Mucosa of stomach (tissue), 1 donor: ENCODE data around the gene C1orf21.

Experiments used
- H3K27me3 ChIP-seq: one replicate; pipeline ENCODE4 v1.7.0; 2013; ENCODE audit warnings: mild to moderate bottlenecking, low read length; ENCODE audit not compliant: control insufficient read depth, insufficient read depth
- H3K36me3 ChIP-seq: one replicate; pipeline ENCODE4 v1.7.0; 2013; ENCODE audit warnings: low read length; ENCODE audit not compliant: control insufficient read depth, insufficient read depth
- H3K4me1 ChIP-seq: one replicate; pipeline ENCODE4 v1.7.0; 2013; ENCODE audit warnings: mild to moderate bottlenecking, low read length; ENCODE audit not compliant: control insufficient read depth, insufficient read depth
- H3K4me3 ChIP-seq: one replicate; pipeline ENCODE4 v1.7.0; 2013; ENCODE audit warnings: low read length
- H3K9ac ChIP-seq: one replicate; pipeline ENCODE4 v1.7.0; 2013; ENCODE audit warnings: mild to moderate bottlenecking, low read length, moderate library complexity
- H3K9me3 ChIP-seq: one replicate; pipeline ENCODE4 v1.7.0; 2013; ENCODE audit warnings: mild to moderate bottlenecking, low read length, moderate library complexity; ENCODE audit not compliant: control insufficient read depth
- donor health status: Pancreatic carcinoma.

The C1orf21 gene

DNA sequence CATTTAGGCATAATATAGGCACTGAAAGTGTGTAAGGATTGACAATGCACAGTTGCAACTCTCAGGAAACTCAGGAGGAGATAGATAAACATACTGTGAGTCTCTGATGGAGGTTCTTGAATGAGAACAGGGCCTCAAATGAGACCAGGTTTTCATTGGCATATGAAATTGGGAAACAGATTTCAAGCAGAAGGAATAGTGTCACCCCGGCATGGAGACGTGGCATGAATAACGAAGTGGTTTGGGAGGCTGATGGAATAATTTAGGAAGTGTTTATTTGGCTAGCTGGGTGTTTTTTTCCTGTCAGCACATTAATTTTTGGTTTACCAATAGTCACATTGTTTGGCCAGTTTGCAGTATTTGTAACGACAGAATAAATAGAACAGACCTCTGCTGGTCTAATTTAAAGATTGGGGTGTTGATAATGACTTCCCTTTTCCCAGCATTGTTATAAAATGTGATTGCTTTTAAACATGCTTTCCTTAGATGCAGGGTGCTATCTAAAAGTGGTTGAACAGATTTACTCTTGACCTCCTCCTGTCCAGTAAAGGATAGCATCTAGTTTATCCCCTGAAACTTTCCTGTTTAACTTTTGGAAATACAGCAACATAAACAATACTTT lies 132.0 kb downstream of the C1orf21 start:
- no peaks in the 10 kb centered on the region for H3K36me3 ChIP-seq
- no peak overlapping the region for H3K4me3 ChIP-seq
- no peaks in the 10 kb centered on the region for H3K27me3 ChIP-seq
- H3K4me1 ChIP-seq: no peaks in the 10 kb centered on the region
- H3K9ac ChIP-seq: no peak overlapping the region
- H3K9me3 ChIP-seq: no peaks in the 10 kb centered on the region

DNA sequence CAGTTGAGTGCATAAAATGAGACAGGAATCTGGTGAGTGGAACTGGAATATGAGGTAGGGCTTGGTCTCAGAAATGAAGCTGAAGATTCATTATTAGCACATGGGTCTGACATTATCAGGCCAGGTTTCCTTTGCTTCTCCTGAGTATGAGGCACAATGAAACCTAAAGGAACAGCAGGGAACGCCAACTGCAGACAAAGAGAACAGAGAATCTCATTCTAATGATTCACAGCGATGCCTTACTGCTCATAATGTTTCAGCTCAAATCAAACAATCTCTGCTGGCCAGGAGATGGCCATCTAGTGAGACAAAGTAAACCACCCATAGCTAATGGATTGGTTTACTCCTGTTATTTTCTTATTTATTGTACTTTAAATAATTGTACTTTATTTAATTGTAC lies 133.5 kb downstream of the C1orf21 start:
- H3K36me3 ChIP-seq: no peaks in the 10 kb centered on the region
- no peak overlapping the region for H3K4me3 ChIP-seq
- H3K4me1 ChIP-seq: no peaks in the 10 kb centered on the region
- no peaks in the 10 kb centered on the region for H3K9me3 ChIP-seq
- no peaks in the 10 kb centered on the region for H3K27me3 ChIP-seq
- H3K9ac ChIP-seq: no peak overlapping the region

DNA sequence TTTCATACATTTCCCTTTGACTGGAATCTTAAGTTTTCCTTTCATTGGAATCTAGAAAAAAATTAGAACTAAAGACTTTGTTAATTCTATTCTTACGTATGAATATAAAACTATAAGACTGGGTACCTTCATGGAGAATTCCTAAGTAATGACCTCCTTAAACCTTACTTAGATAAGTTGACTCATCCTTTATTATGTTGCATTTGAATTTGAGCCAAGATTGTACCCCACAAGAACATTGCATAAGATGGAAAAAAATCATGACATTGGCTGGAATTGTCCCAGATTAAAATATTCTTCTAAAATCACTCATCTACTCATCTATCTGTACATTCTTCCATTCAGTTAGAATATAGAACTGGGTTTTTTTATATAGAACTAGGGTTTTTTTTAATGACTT lies 137.4 kb downstream of the C1orf21 start:
- no peaks in the 10 kb centered on the region for H3K27me3 ChIP-seq
- no peaks in the 10 kb centered on the region for H3K36me3 ChIP-seq
- no peaks in the 10 kb centered on the region for H3K9me3 ChIP-seq
- H3K4me3 ChIP-seq: no peak overlapping the region
- H3K9ac ChIP-seq: no peak overlapping the region
- H3K4me1 ChIP-seq: no peaks in the 10 kb centered on the region

DNA sequence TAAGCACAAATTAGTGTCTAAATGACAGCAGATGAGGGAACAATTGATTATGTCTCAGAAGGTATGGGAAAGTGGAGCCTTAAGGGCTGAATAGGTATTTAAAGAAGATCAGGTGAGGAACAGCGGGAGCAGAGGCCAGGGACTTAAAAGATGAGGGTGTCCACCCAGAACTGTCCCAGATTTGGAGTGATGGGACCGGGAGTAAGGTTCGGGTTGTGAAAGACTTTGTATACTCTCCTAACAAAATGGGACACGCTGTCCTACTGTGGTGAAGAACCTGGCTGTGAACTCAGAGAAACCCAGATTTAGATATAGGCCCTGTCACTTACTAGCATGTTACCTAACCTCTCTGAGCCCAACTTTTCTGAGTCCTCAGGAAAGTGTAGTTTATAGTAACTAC lies 140.6 kb downstream of the C1orf21 start:
- H3K9ac ChIP-seq: no peak overlapping the region
- H3K36me3 ChIP-seq: no peaks in the 10 kb centered on the region

DNA sequence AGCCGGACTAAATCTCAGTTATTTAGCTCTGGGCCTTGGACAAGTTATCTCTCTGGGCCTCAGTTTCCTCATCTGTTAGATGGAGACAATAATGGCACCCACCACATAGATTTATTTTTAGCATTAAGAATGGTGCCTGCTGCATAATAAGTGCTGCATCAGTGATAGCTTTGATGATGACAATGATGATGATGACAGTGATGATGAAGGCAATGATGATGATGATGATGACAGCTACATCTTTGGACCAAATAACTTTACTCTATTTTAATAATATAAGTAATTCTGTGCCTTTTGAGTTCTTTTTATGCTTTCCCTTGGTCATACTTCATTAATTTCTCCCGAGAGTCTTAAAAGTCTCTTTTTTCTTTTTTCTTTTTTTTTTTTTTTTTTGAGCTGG lies 143.4 kb downstream of the C1orf21 start:
- no peaks in the 10 kb centered on the region for H3K4me1 ChIP-seq
- no peak overlapping the region for H3K9ac ChIP-seq
- no peaks in the 10 kb centered on the region for H3K36me3 ChIP-seq
- no peaks in the 10 kb centered on the region for H3K27me3 ChIP-seq
- H3K9me3 ChIP-seq: no peaks in the 10 kb centered on the region
- H3K4me3 ChIP-seq: no peak overlapping the region

More for the DNA sequence above, 140.6 kb downstream of the C1orf21 start:
- Histone ChIP-seq H3K4me1 (no peaks in the 10 kb centered on the region), H3K27me3 (no peaks in the 10 kb centered on the region), H3K4me3 (no peak overlapping the region), H3K9me3 (no peaks in the 10 kb centered on the region)

DNA sequence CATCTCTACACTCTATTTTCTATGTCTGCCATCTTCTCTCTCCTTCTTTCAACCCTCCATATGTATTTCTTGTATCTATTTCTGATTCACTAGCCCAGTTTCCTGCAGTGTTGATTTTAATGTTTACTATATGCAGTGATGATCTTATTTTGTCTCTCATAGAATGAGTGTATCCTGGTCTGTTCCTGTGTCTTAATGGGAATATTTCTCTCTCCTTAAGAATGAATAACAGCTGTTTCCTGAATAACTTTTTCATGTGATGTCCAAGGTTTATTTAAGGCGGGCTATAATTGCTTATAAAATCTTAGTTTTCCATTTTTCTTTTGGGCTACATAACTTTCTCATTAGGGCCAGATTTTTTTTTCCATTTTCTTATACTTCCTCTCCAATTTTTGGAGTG lies 144.5 kb downstream of the C1orf21 start:
- no peak overlapping the region for H3K4me3 ChIP-seq
- H3K4me1 ChIP-seq: no peaks in the 10 kb centered on the region
- H3K36me3 ChIP-seq: no peaks in the 10 kb centered on the region
- no peak overlapping the region for H3K9ac ChIP-seq
- no peaks in the 10 kb centered on the region for H3K9me3 ChIP-seq
- H3K27me3 ChIP-seq: no peaks in the 10 kb centered on the region

DNA sequence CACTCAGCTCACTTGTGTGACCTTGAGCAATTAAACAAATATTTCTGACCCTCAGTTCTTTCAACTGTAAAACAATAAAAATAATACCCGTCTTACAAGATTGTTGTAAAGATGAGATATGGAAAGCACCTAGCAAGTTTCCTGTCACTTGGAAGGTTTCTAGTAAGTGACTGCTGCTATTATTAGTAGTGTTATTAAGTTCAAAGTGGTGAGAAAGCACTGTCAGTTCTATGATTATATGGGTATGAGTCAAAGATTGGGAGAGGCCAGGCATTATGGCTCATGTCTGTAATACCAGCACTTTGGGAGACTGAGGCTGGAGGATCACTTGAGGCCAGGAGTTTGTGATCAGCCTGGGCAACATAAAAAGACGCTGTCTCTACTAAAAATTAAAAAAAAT lies 145.4 kb downstream of the C1orf21 start:
- Histone ChIP-seq H3K4me1 (no peaks in the 10 kb centered on the region), H3K27me3 (no peaks in the 10 kb centered on the region), H3K36me3 (no peaks in the 10 kb centered on the region), H3K9me3 (no peaks in the 10 kb centered on the region), H3K4me3 (no peak overlapping the region), H3K9ac (no peak overlapping the region)

DNA sequence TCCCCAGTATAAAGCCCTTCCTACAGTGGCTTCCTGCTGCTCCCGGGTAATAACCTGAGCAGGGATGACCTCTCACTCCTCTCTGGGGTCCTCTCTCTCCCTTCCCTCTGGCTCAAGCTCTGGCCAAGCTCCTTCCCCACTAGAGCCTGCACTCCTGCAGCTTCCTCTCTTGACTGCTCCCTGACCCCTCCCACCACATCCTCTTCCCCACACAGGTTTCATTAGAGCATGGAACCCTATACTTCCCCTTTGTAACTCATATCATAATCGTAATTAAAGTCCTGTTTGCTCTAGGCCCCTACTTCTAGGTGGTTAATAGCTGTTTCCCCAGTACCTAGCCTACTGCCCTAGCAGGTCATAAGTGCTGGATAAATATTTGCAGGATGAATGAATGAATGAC lies 146.2 kb downstream of the C1orf21 start:
- no peaks in the 10 kb centered on the region for H3K36me3 ChIP-seq
- H3K27me3 ChIP-seq: no peaks in the 10 kb centered on the region
- no peak overlapping the region for H3K9ac ChIP-seq
- no peaks in the 10 kb centered on the region for H3K9me3 ChIP-seq
- H3K4me3 ChIP-seq: no peak overlapping the region
- H3K4me1 ChIP-seq: no peaks in the 10 kb centered on the region

DNA sequence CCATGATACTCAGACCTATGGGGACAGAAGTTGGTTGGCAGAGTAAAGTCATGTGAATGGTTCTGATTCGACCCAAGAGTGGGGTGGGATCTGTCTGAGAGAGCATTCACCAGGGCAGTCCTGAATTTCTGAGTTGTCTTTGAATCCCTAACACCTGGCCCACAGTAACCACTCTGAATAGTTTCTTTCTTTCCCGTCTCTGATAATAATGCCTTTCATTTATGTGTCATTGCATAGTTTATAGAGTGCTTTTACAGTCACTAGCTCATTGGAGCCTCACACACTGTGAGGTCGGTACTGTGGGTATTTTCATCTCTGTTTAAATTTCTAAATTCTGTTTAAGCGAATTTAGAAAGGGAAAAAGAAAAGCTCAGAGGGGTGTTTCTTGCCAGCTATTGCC lies 147.1 kb downstream of the C1orf21 start:
- H3K27me3 ChIP-seq: no peaks in the 10 kb centered on the region
- no peaks in the 10 kb centered on the region for H3K36me3 ChIP-seq
- H3K9ac ChIP-seq: no peak overlapping the region
- no peaks in the 10 kb centered on the region for H3K4me1 ChIP-seq
- H3K9me3 ChIP-seq: no peaks in the 10 kb centered on the region
- no peak overlapping the region for H3K4me3 ChIP-seq

DNA sequence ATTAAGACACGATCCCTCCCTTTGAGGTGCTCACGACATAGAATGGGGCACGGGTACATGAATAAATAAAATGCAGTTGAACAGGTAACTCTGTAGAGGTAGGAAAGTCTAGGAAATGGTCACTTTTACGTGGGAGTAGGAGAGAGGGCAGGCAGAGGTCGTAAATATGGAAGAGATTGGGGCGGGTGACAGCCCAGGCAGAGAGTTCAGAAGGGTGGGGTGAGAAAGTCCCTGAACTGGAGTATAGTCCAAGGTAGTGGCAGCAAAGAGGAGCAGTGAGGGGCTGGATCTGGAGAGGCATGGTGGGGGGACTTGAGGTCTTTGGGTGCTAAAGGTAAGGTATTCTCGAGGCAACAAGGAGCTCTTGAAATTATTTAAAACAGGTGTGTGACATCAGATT lies 147.9 kb downstream of the C1orf21 start:
- no peak overlapping the region for H3K9ac ChIP-seq
- no peak overlapping the region for H3K4me3 ChIP-seq
- no peaks in the 10 kb centered on the region for H3K4me1 ChIP-seq
- H3K27me3 ChIP-seq: no peaks in the 10 kb centered on the region
- H3K9me3 ChIP-seq: no peaks in the 10 kb centered on the region
- no peaks in the 10 kb centered on the region for H3K36me3 ChIP-seq

DNA sequence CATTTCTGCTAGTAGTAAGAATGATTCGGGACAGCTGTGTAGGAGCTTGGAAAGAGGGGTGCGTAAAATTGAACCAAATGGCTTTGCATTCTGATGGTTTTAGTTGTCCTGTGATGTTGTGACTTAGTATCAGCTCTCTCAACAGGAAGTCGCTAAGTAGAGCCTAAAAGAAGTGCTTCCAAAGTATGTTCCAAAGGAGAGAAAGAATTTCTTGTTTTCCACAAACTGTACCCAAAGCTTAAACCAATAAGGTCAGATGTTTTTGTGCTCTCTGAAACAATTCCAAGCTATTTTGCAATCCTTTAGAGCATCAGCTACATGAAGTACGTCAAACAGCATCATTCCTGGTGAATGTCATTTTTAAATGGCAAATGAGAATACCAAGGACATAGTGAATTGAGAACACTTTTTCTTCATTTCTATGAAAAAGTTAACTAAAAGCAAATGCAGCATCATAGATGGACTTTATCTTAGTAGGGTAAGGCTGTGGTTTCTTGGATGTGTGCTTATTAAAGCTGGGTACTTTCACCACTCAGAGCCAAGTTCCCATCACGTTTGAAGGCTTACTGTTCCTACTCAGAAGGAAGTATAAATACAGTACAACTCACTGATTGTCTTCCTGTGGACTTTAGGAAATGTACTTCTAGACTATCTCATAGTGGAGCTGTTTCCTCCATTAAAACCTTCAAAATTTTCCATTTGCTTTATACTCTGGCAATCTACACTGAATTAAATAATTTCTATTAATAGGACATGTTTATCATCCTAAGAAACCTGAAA lies 148.6 kb downstream of the C1orf21 start:
- Histone ChIP-seq H3K9me3 (no peaks in the 10 kb centered on the region), H3K9ac (no peak overlapping the region), H3K27me3 (no peaks in the 10 kb centered on the region), H3K36me3 (no peaks in the 10 kb centered on the region), H3K4me1 (no peaks in the 10 kb centered on the region), H3K4me3 (no peak overlapping the region)

DNA sequence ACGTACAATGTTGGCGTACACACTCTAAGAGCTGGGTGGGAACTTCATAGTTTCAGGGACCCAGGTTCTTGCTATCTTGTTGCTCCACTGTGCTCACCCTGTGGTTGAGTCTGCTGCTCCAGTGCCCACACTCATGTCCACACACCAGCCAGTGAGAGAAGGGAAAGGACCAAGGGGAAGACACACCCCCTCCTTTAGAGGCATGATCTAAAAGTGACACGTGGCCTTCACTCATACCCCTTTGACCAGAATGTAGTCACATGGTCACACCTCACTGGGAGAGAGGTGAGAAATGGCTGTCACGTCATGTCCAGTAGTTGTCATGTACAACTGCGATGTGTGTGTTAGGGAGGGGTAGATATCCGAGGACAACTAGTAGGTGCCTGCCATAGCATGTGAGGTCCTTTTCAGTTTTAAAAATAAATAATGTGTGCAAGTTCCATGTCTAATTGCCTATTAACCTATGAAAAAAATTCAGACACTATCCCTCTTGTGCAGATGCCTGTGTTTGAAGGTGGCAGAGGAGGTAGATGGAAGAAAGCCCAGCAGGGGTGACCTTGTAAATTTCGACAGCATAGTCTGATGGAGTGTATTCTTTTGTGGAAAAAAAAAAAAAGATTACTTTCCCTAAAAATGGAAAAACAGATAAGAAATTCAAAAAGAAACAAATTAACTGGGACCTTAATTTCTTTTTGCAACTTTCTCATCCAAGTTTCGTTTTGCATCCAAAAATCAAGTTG lies 149.6 kb downstream of the C1orf21 start:
- Histone ChIP-seq H3K9me3 (no peaks in the 10 kb centered on the region), H3K9ac (no peak overlapping the region), H3K4me1 (no peaks in the 10 kb centered on the region), H3K27me3 (no peaks in the 10 kb centered on the region), H3K36me3 (no peaks in the 10 kb centered on the region), H3K4me3 (no peak overlapping the region)
